ENCODE data around the gene CIAO2B.
"Not testable (repeated sequence)": the region's sequence is repeated elsewhere in the genome, so short reads cannot be mapped to it uniquely, and the experiment has no call there.

Gene CIAO2B

DNA sequence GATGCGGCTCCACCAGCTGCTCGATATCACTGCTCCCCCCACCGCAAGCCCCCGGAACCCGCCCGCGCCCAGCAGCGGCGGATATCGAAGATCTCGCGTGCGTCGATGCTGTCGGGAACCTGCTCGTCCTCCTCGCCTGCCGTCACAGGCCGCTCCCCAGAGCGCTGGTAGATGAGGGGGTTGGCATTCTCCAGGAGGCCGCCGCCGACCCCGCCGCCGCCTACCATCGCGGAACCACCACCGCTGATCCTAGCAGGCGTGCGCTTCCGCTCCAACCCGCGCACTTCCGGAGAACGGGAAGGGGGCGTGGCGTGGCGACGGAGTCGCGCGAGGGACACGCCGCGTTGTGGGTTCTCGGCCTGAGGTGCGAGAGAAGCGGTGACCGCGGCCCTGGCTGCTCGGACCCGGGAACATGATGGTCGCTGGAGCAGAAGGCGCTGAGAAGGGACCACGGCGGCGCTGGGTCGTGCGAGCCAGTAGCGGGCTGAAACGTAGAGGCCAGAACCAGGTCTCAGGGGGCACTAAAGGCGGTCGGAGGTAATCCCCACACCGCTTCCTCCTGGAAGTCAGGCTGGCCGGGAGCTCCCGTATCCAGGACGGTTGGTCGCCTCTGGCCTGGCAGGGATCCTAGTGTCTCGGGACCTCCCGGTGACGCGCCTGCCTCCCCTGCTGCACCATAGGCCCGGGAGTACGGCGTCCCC lies at the start of gene CIAO2B:
TSS of gene CIAO2B (minus strand) at position 265 of the 701 bp plus-strand sequence. CDS start at position 227, 38 bp downstream.
- DNase-seq = no peak

DNA sequence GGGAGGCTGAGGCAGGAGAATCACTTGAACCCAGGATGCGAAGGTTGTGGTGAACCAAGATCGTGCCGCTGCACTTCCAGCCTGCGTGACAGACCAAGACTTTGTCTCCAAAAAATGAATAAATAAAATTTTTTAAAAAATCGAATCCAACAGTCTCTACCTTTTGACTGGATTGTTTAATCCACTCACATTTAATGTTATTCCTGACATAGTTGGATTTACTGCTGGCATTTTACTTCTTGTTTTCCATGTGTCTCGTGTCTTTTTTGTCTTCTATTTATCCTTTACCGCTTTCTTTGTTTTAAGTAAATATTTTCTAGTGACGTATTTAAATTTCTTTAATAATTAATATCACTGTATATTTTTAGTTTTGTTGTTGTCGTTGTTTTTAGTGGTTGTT lies 48.8 kb upstream of the CIAO2B start:
- no peak for DNase-seq

DNA sequence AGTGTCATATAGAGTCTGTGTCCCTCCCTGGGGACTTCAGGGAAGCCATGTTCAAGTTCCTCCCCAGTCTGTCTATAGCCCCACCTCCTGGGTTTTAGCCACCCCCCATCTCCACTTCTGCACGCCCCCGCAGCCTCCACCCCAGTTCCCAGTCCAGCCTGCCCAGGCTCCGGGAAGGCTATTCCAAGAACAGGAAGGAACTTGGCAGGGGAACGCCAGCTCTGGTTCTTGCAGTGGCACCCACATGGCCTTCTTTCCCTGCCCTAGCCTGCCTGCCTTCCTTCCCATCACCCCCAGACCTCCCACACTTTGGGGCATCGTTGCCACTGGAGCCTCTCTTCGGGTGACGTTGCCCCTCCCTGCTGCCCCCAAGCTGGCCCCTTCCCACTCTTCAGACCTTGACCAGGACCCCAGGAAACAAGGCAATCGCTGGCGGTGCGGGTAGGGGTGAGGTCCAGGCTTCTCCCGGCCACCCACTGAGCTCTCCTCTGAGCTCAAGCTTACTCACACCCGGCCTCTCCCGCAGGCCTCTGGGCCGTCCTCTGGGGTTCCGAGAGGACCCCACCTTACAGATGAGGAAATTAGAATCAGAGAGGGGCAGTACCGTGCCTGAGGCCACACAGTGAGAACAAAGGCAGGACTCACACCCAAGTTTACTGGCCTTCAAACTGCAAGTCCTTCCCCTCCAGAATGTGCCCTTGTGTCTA lies 45.0 kb upstream of the CIAO2B start:
- DNase-seq = no peak

DNA sequence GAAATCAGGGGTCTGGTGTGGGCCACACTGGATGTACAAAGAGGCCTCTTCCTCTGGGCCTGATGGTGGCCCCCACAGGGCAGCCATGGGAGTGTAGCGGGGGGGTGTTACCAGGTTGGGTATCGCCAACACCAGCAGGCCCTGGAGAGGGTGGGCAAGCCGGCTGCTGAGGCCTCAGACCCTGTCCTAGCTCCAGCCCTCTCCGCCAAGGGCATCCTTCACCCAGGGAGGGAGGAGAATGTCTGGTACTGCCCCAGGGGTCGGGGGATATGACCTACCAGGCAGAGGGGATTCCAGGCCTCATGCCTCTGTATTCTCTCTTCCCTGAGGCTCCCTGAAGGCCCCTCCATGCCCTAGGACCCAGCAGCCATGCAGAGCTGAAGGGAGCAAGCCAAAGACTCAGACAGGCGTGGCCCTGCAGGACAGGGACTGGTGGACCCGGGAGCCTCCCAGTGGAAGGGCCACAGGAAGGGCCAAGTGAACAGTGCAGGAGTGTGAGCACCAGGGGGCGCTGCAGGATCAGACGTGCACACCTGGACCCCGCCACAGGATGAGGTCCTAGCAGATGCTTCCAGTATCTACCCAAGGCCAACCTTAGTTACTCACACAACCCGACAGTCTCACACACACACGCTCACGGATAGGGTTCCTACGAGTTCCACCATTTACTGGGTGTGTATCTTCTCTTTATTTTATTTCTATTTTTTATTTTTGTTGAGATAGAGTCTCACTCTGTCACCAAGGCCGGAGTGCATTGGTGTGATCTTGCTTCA lies 43.3 kb upstream of the CIAO2B start:
- DNase-seq = peak; percentile 47

DNA sequence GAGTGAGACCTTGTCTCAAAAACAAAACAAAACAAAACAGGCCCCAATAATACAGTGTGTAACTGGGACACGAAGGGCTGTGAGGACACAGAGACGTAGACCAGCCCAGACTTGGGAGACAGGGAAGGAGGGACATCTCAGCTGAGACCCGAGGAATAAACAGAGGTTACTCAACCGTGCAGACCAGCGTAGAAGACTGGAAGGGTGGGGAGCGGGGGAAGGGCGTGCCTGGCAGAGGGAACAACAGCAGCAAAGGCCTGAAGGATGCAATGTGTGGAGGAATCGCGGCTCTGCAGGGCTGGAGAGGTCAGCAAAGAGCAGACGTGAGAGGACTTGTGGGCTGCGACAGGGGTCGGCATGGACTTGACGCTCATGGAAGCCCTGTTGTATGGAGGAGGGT lies 42.5 kb upstream of the CIAO2B start:
- no peak for DNase-seq

DNA sequence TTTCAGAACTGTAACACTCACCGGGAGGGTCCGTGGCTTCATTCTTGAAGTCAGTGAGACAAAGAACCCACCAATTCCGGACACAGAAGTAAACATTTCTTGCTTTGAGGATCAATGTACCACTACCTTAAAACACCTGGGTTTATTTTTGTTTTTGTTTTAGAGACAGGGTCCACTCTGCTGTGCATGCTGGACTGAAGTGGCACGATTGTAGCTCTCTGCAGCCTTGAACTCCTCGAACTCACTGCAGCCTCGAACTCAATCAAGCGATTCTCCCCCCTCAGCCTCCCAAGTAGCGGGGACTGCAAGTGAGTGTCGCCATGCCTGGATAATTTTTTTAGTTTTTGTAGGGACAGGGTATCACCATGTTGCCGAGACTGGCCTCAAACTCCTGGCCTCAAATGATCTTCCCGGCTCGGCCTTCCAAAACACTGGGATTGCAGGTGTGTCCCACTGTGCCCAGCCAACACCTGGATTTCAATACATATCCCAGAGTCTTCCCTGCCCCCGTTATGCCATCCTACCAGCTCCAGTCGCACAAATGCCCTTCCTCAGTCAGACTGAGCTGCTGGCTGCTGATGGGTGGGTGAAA lies 41.2 kb upstream of the CIAO2B start:
- no peak for DNase-seq

DNA sequence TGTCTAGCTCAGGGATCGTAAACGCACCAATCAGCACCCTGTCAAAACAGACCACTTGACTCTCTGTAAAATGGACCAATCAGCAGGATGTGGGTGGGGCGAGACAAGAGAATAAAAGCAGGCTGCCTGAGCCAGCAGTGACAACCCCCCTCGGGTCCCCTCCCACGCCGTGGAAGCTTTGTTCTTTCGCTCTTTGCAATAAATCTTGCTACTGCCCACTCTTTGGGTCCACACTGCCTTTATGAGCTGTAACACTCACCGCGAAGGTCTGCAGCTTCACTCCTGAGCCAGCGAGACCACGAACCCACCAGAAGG lies 40.7 kb upstream of the CIAO2B start:
- not testable (repeated sequence) for DNase-seq

DNA sequence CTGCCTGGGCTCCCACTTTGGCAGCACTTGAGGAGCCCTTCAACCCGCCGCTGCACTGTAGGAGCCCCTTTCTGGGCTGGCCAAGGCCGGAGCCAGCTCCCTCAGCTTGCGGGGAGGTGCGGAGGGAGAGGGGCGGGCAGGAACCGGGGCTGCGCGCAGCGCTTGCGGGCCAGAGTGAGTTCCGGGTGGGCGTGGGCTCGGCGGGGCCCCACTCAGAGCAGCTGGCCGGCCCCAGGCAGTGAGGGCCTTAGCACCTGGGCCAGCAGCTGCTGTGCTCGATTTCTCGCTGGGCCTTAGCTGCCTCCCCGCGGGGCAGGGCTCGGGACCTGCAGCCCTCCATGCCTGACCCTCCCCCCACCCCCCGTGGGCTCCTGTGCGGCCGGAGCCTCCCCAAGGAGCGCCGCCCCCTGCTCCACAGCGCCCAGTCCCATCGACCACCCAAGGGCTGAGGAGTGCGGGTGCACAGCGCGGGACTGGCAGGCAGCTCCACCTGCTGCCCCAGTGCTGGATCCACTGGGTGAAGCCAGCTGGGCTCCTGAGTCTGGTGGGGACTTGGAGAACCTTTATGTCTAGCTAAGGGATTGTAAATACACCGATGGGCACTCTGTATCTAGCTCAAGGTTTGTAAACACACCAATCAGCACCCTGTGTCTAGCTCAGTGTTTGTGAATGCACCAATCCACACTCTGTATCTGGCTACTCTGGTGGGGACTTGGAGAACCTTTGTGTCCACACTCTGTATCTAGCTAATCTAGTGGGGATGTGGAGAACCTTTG lies 40.1 kb upstream of the CIAO2B start:
- not testable (repeated sequence) for DNase-seq

DNA sequence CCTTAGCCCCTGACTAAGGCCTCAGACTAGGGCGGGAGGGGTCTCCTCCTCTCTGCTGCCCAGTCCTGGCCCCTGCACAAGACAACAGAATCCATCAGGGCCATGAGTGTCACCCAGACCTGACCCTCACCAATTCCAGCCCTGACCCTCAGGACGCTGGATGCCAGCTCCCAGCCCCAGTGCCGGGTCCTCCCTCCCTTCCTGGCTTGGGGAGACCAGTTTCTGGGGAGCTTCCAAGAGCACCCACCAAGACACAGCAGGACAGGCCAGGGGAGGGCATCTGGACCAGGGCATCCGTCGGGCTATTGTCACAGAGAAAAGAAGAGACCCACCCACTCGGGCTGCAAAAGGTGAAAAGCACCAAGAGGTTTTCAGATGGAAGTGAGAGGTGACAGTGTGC lies 39.5 kb upstream of the CIAO2B start:
- no peak for DNase-seq

DNA sequence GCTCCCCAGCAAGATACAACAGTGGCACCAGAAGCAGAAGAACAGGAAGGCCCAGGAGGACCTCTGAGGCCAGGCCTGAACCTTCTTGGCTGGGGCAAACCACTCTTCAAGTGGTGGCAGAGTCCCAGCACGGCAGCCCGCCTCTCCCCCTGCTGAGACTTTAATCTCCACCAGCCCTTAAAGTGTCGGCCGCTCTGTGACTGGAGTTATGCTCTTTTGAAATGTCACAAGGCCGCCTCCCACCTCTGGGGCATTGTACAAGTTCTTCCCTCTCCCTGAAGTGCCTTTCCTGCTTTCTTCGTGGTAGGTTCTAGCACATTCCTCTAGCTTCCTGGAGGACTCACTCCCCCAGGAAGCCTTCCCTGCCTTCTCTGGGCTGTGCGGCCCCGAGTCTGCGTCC lies 38.8 kb upstream of the CIAO2B start:
- no peak for DNase-seq

DNA sequence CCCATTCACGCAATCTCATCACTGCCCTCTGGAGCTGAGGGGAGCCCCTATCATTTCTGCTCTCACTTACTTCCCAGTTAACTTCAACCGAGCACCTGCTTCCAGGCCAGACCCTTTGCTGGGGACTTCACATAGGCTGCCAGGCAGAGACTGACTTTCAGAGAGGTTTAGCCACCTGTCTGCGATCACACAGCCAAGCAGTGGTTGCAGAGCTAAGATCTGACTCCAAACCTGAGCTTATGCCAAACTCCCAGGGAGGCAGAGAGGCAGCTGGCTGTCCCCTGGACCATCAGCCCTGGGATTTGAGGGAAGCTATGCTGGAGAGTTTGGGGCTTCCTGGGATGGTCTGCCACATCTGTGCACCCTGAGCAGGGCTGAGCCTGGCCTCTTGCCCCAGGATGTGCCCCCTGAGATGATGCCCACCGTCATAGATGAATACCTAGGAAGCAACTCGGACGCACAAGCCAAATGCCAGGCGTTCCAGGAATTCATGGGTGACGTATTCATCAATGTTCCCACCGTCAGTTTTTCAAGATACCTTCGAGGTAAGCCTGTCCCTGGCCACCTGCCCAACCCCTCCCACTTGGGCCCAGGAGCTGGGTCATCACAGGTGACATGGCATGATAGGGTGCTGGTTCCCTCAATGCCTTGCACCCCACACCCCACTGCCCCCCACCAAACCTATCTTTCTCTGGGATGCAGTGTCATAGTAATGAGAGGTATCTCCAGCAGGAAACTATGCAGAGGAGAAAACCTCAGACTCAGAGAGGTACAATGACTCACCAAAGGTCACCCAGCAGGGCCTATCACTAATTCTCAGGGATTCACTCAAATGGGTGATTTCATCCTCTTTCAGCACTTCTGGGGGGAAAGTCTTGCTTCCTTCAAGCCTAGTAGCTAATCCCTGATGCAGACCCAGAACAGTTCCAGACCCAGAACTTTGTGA lies 36.8 kb upstream of the CIAO2B start:
- DNase-seq = no peak

DNA sequence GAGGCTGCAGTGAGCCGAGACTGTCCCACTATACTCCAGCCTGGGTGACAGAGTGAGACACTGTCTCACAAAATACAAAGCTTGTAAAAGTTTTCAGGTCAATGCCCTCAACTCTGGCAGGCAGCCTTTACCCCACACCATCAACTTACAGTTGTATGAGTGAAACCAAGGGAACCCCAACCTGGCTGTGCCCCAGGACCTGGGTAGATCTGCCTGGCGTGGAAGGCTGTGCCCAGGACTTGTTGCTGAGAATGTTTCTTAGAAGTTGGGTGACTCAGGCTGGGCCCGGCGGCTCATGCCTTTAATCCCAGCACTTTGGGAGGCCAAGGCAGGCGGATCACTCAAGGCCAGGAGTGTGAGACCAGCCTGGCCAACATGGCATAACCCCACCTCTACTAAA lies 34.6 kb upstream of the CIAO2B start:
- no peak for DNase-seq

DNA sequence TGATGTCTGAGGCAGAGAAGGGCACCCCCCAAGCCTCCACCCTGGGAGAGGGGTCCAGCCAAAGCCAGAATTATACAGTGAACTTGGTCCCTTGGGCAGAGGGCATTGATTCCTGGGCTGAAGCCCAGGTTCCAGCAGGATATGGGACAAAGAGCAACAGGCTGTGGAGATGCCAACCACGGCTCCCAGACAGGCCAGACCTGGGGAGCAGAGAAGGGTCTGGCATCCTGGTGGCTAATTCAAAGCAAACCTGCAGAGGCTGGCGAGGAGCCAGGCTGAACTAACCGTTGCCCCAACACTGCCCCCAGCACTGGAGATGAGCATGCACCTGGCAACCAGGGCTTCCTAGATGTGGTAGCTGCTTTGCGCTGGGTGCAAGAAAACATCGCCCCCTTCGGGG lies 29.8 kb upstream of the CIAO2B start:
- DNase-seq = no peak

DNA sequence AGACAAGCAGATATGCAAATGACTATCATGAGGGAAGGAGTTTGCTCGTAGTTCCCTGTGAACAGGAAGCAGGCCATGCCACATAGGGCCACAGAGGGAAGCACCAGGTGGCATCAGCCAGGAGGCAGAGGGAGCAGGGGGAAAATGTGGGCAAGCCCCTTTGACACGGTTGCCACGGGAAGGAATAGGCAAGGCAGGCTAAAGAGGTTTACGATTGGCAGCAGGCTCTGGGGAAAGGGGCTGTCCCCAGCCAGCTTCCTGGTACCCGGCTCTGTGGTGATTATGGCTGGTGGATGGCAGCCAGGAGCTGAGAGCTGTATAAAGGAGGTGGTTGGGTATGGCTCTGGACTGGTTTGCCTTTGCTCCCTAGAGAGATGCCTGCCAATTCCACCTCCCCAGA lies 27.7 kb upstream of the CIAO2B start:
- no peak for DNase-seq

DNA sequence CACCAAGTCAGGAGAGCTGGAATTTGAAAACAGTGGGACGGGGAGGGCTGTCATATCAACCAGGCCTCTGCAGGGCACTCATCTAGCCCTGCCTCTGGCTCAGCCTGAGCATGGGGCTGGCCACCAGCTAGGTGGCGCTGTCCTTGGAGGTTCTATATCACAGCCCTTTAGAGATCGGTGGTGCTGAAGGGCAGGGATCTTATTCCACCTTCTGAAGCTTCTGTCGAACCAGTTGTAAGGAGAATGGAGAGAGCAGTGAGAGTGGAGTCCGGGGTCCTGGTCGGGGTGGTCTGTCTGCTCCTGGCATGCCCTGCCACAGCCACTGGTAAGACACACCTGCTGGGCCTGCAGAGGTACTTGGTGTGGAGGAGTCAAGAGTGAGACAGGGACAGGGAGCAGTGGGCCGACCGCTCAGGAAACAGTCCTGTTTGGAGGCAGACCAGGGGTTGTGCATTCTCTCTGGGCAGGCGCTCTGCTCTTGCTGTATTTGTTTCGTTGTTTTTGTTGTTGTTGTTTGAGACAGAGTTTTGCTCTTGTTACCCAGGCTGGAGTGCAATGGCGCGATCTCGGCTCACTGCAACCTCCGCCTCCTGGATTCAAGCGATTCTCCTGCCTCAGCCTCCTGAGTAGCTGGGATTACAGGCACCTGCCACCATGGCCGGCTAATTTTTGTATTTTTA lies 27.0 kb upstream of the CIAO2B start, which contains the start of gene CES3:
TSS of gene CES3 (plus strand) at position 202 of the 680 bp plus-strand sequence. CDS start at position 244, 42 bp downstream.
- DNase-seq = peak; percentile 58

DNA sequence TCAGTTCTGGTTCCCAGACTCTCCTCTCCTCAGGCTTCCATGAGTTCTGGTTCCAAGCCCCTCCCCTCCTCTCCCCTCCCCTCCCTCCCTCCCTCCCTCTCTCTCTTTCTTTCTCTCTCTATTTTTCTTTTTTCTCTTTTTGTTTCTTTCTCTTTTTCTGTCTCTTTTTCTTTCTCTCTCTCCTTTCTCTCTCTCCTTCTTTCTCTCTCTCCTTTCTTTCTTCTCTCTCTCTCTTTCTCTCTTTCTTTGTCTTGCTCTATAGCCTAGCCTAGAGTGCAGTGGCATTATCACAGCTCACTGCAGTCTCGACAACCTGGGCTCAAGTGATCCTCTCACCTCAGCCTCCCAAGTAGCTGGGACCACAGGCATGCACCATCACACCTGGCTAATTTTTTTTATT lies 26.1 kb upstream of the CIAO2B start:
- DNase-seq = no peak

DNA sequence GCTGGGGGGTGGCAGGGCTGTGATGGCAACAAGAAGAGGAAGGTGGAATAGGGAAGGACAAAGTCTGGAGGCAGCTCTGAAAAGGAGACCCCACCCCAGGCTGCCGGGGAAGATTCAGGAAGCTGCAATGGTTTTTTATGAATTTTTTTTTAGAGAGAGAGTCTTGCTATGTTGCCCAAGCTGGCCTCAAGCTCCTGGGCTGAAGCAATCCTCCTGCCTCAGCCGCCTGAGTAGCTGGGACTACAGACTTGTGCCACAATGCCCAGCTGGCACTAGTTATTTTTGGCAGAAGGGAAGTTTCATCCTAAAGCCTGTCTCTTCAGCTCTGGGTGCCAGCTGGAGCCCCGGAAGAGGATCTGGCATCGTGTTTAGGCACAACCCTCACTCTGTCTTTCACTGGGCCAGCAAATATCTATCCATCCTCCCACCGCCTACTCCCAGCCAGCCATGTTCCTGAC lies 25.5 kb upstream of the CIAO2B start:
- DNase-seq = no peak

DNA sequence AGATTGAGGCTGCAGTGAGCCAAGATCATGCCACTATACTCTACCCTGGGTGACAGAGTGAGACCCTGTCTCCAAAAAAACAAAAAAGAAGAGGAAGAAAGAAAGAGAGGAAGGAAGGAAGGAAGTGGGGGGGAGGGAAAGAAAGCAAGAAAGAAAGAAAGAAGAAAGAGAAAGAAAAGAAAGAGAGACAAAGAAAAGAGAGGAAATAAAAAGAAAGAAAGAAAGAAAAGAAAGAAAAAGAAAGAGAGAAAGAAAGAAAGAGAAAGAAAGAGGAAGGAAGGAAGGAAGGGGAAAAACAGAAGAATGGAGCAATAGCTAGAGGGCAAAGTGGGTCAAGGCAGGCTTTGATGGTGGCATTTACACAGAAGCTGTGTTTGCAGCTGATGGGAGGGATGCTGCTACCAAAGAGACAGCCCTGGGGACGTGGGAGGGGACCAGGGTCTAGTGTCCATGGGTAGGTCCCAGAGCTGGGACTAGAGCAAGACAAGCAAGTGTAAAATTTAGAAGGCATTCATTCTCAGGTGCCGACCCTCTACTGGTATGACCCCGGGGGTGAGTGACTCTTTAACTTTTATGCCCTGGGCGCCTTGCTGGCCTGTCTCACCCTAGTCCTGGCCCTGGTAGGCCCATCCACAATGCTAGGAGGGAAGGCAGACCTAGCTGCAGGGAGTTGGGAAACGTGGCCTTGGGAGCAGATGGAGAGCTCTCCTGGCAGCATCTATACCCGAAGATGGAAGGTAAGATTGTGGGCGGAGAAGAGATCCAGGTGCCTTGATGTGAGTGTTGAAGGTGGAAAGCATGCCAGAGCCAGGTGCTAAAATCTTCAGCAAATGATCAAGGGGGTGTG lies 24.9 kb upstream of the CIAO2B start:
- DNase-seq = no peak

DNA sequence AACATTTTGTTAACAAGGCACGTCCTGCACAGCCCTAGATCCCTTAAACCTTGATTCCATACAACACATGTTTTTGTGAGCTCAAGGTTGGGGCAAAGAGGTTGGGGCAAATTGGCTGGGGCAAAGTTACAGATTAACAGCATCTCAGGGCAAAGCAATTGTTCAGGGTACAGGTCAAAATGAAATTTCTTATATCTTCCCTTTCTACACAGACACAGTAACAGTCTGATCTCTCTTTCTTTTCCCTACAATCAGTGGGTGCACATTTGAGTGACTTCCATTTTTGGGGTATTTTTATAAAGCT lies 21.9 kb upstream of the CIAO2B start:
- not testable (repeated sequence) for DNase-seq
